Astrocyte of the spinal cord (primary cell): ENCODE data around the gene PRPH.
"Not testable (repeated sequence)": the region's sequence is repeated elsewhere in the genome, so short reads cannot be mapped to it uniquely, and the experiment has no call there.

Experiments used
- DNase-seq: peaks from one replicate; pipeline ENCODE4 v3.0.0; 2011; ENCODE audit warnings: low read depth, low spot score
- H3K4me3 ChIP-seq: 2 replicates; pipeline ENCODE4 v1.5.1; 2011; ENCODE audit warnings: low read depth, mild to moderate bottlenecking, low read length, moderate library complexity
- CTCF ChIP-seq: IDR thresholded peaks from 2 replicates; pipeline ENCODE4 v1.5.1; 2012; ENCODE audit warnings: low read depth, mild to moderate bottlenecking, low read length, inconsistent platforms
- in situ Hi-C: cut with HindIII; loops from 2 replicates; pipeline ENCODE4 v1.10.0; 2017; ENCODE audit warnings: low sequenced_read_pairs

PRPH gene

GRCh38 chr12:49330032-49330619 lies 35.2 kb downstream of the PRPH start:
- in situ Hi-C loops, result no loop called here
- no peak overlapping the region for H3K4me3 ChIP-seq

GRCh38 chr12:49330631-49331379 lies 35.9 kb downstream of the PRPH start:
- no peak for DNase-seq
- in situ Hi-C loops, result no loop called here

More at GRCh38 chr12:49330032-49330619, 35.2 kb downstream of the PRPH start:
- no peak for TF ChIP-seq CTCF
- DNase-seq, result no peak

GRCh38 chr12:49331380-49332222 lies 36.7 kb downstream of the PRPH start:
- in situ Hi-C loops, result no loop called here
- peak; percentile 93 for TF ChIP-seq CTCF
- DNase-seq, result peak; percentile 82
- no peak overlapping the region for H3K4me3 ChIP-seq

More at GRCh38 chr12:49330631-49331379, 35.9 kb downstream of the PRPH start:
- no peak for TF ChIP-seq CTCF
- H3K4me3 ChIP-seq, result no peak overlapping the region

- no peak for DNase-seq
- TF ChIP-seq CTCF, result no peak
- in situ Hi-C loops, result no loop called here
- no peak overlapping the region for H3K4me3 ChIP-seq
Measured at GRCh38 chr12:49332441-49332861, 37.5 kb downstream of the PRPH start.

GRCh38 chr12:49332891-49333371 lies 38.0 kb downstream of the PRPH start:
- no peak overlapping the region for H3K4me3 ChIP-seq
- no peak for DNase-seq
- TF ChIP-seq CTCF, result no peak
- in situ Hi-C loops, result no loop called here

GRCh38 chr12:49333778-49334177 lies 38.8 kb downstream of the PRPH start:
- DNase-seq, in situ Hi-C loops: not testable (repeated sequence)

More at GRCh38 chr12:49333778-49334177, 38.8 kb downstream of the PRPH start:
- not testable (repeated sequence) for H3K4me3 ChIP-seq
